Skeletal muscle cell (primary cell): ENCODE measurements around the gene CXCR6.

Experiments
- DNase-seq: peaks from one replicate; pipeline ENCODE4 v3.0.0-alpha.2; 2010; ENCODE audit warnings: low read depth
- H3K4me3 ChIP-seq: 2 replicates; pipeline ENCODE4 v1.5.1; 2011; ENCODE audit warnings: low read depth, mild to moderate bottlenecking, control low read depth, low read length, moderate library complexity

CXCR6 gene

DNA sequence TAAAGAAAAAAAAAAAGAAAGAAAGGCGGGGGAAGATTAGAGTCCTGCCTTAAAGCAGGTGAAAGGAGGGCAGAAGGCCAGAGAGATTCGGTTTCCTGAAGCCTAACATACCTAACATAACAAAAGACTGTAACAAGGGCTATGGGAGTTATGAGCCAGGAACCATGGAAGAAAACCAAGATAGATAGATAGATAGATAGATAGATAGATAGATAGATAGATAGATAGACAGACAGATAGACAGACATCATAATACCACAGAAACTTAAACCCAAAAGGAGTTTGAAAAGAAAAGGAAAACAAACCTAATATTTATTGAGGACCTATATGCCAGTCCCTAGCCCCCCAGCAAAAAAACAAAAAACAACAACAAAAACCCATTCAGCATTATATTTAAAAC, 54.7 kb downstream of the CXCR6 start:
- H3K4me3 ChIP-seq = no peak overlapping the region
- no peak for DNase-seq
